Measurements from ENCODE around the gene SPINK13.
"Not testable (repeated sequence)": the region's sequence is repeated elsewhere in the genome, so short reads cannot be mapped to it uniquely, and the experiment has no call there.

SPINK13 gene

GRCh38 chr5:148312153-148312552, 43.6 kb downstream of the SPINK13 start, which contains the start of gene SPINK7:
SPINK7 (plus strand) TSS chr5:148312423; CDS start chr5:148312484, 61 bp downstream.
- no peak for DNase-seq (ENCODE audit: low read depth)

DNA sequence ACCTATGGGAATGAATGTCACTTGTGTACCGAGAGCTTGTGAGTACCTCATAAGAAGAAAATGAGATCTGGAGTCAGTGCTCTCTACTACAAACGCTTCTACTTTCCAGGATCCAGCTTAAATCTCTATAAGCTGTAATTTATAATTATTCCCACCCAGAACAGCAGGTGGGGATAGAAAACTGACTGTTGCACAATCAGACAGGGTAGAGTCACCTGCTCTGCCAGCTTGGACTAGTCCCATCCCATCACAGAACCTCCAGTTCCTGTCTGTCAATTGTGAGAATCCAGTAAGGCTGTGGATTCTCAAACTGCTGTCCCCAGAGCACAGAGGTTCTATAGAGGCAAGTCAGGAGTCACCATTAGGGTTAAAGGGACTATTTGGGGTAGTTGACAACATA, 45.6 kb downstream of the SPINK13 start:
- no peak for DNase-seq (ENCODE audit: low read depth)

DNA sequence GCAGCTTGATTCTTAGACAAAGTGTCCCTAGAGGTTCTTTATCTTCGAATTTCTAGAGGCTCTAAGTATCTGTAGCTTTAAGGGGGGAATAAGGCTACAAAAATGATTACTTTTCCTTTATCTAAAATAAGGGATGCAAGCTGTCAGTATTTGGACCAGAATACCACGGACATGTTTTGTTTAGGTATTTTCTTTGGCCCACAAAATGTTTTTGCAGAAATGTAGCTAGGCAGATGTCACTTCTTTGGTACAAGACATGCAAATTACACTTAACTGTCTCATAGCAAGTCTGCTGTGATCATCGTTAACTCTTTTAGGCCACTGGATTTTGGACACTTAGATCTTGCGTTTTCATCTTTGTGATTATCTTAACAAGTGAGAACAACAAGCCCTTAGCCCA, 46.1 kb downstream of the SPINK13 start:
- DNase-seq (ENCODE audit: low read depth) = no peak

GRCh38 chr5:148320011-148320963, 51.7 kb downstream of the SPINK13 start:
- DNase-seq (ENCODE audit: low read depth) = not testable (repeated sequence)

GRCh38 chr5:148333262-148333849, 64.8 kb downstream of the SPINK13 start:
- no peak for DNase-seq (ENCODE audit: low read depth)

- no peak for DNase-seq (ENCODE audit: low read depth)
Measured at GRCh38 chr5:148335259-148335658, 66.7 kb downstream of the SPINK13 start, which contains the start of gene SPINK9. SPINK9 (plus strand) TSS chr5:148335559; CDS start chr5:148335614, 55 bp downstream.
